Measurements from ENCODE around the gene ATP5F1A. TPM values are rescaled to one million over a fixed set of nuclear protein-coding genes. Genes with fewer than 3 reads are reported as not detected.

Gene ATP5F1A
- total and polyA plus RNA-seq, 9 donors: 467 to 597 (median 491) TPM

GRCh38 chr18:46084431-46084830 is 13.7 kb downstream of the ATP5F1A start:
- Histone ChIP-seq H3K27me3 (ENCODE audit: control insufficient read depth, insufficient read depth, low read length) (no peaks in the 10 kb centered on the region), H3K36me3 (ENCODE audit: control insufficient read depth, insufficient read depth, low read length) (peaks cover 72% of the 10 kb centered on the region), H3K27ac (ENCODE audit: low read length) (no peak overlapping the region), H3K9me3 (replicated peaks; ENCODE audit: control insufficient read depth, low read depth, low read length) (no peaks in the 10 kb centered on the region), H3K4me1 (ENCODE audit: control insufficient read depth, insufficient read depth, low read length) (no peaks in the 10 kb centered on the region), H3K4me3 (ENCODE audit: low read length) (no peak overlapping the region)
- DNase-seq: no peak
- no CpG with 5 or more reads among the region's 2 CpGs for WGBS (ENCODE audit: insufficient coverage)

GRCh38 chr18:46080156-46080555 is 17.9 kb downstream of the ATP5F1A start:
- no peak for DNase-seq
- Histone ChIP-seq H3K9me3 (replicated peaks; ENCODE audit: control insufficient read depth, low read depth, low read length) (no peaks in the 10 kb centered on the region), H3K27me3 (ENCODE audit: control insufficient read depth, insufficient read depth, low read length) (no peaks in the 10 kb centered on the region), H3K27ac (ENCODE audit: low read length) (no peak overlapping the region), H3K36me3 (ENCODE audit: control insufficient read depth, insufficient read depth, low read length) (peaks cover 41% of the 10 kb centered on the region), H3K4me1 (ENCODE audit: control insufficient read depth, insufficient read depth, low read length) (peaks cover 2% of the 10 kb centered on the region), H3K4me3 (ENCODE audit: low read length) (no peak overlapping the region)
- WGBS (ENCODE audit: insufficient coverage): no CpG with 5 or more reads among the region's 1 CpG

- Histone ChIP-seq H3K27ac (ENCODE audit: low read length) (no peak overlapping the region), H3K36me3 (ENCODE audit: control insufficient read depth, insufficient read depth, low read length) (peaks cover 36% of the 10 kb centered on the region), H3K9me3 (replicated peaks; ENCODE audit: control insufficient read depth, low read depth, low read length) (no peaks in the 10 kb centered on the region)
Observed at GRCh38 chr18:46079336-46079735, 18.8 kb downstream of the ATP5F1A start.

GRCh38 chr18:46073474-46074331 is 24.4 kb downstream of the ATP5F1A start:
- DNase-seq: peak; percentile 81

More at GRCh38 chr18:46079336-46079735, 18.8 kb downstream of the ATP5F1A start:
- H3K4me3 ChIP-seq (ENCODE audit: low read length): no peak overlapping the region
- DNase-seq: no peak
- H3K27me3 ChIP-seq (ENCODE audit: control insufficient read depth, insufficient read depth, low read length): no peaks in the 10 kb centered on the region
- peaks cover 2% of the 10 kb centered on the region for H3K4me1 ChIP-seq (ENCODE audit: control insufficient read depth, insufficient read depth, low read length)

GRCh38 chr18:46072959-46073358 is 25.1 kb downstream of the ATP5F1A start:
- peaks cover 3% of the 10 kb centered on the region for H3K36me3 ChIP-seq (ENCODE audit: control insufficient read depth, insufficient read depth, low read length)
- WGBS (ENCODE audit: insufficient coverage): 85% methylated on average over 3 of the region's 3 CpGs
- H3K27me3 ChIP-seq (ENCODE audit: control insufficient read depth, insufficient read depth, low read length): peaks cover 8% of the 10 kb centered on the region
- peaks cover 20% of the 10 kb centered on the region for H3K4me1 ChIP-seq (ENCODE audit: control insufficient read depth, insufficient read depth, low read length)
- H3K4me3 ChIP-seq (ENCODE audit: low read length): no peak overlapping the region
- H3K9me3 ChIP-seq (replicated peaks; ENCODE audit: control insufficient read depth, low read depth, low read length): no peaks in the 10 kb centered on the region
- H3K27ac ChIP-seq (ENCODE audit: low read length): no peak overlapping the region
- peak; percentile 14 for DNase-seq

More at GRCh38 chr18:46073474-46074331, 24.4 kb downstream of the ATP5F1A start:
- peaks cover 20% of the 10 kb centered on the region for H3K4me1 ChIP-seq (ENCODE audit: control insufficient read depth, insufficient read depth, low read length)
- no peak overlapping the region for H3K27ac ChIP-seq (ENCODE audit: low read length)
- 66% methylated on average over 2 of the region's 9 CpGs for whole genome bisulfite sequencing (ENCODE audit: insufficient coverage)
- H3K36me3 ChIP-seq (ENCODE audit: control insufficient read depth, insufficient read depth, low read length): peaks cover 3% of the 10 kb centered on the region
- H3K4me3 ChIP-seq (ENCODE audit: low read length): no peak overlapping the region
- no peaks in the 10 kb centered on the region for H3K9me3 ChIP-seq (replicated peaks; ENCODE audit: control insufficient read depth, low read depth, low read length)
- H3K27me3 ChIP-seq (ENCODE audit: control insufficient read depth, insufficient read depth, low read length): peaks cover 8% of the 10 kb centered on the region

GRCh38 chr18:46072376-46072867 is 25.7 kb downstream of the ATP5F1A start:
- peaks cover 8% of the 10 kb centered on the region for H3K27me3 ChIP-seq (ENCODE audit: control insufficient read depth, insufficient read depth, low read length)
- H3K27ac ChIP-seq (ENCODE audit: low read length): no peak overlapping the region
- DNase-seq: no peak
- H3K4me1 ChIP-seq (ENCODE audit: control insufficient read depth, insufficient read depth, low read length): peaks cover 18% of the 10 kb centered on the region
- no peaks in the 10 kb centered on the region for H3K36me3 ChIP-seq (ENCODE audit: control insufficient read depth, insufficient read depth, low read length)
- peak overlapping the region; percentile 60 for H3K4me3 ChIP-seq (ENCODE audit: low read length)
- WGBS (ENCODE audit: insufficient coverage): 4% methylated on average over 17 of the region's 25 CpGs
- no peaks in the 10 kb centered on the region for H3K9me3 ChIP-seq (replicated peaks; ENCODE audit: control insufficient read depth, low read depth, low read length)

GRCh38 chr18:46071653-46072375 is 26.3 kb downstream of the ATP5F1A start, which contains the start of gene PSTPIP2:
PSTPIP2 (minus strand) TSS chr18:46072260; CDS start chr18:46072188, 72 bp downstream.
- peak within 1 kb of the TSS; percentile 60 for H3K4me3 ChIP-seq (ENCODE audit: low read length)
- no peak within 1 kb of the TSS for H3K27ac ChIP-seq (ENCODE audit: low read length)
- H3K9me3 ChIP-seq (replicated peaks; ENCODE audit: control insufficient read depth, low read depth, low read length): no peaks in the 10 kb centered on the region
- DNase-seq: peak; percentile 78
- WGBS (ENCODE audit: insufficient coverage): under 1% methylated on average over 71 of the region's 75 CpGs
- H3K27me3 ChIP-seq (ENCODE audit: control insufficient read depth, insufficient read depth, low read length): peaks cover 8% of the 10 kb centered on the region
- peaks cover 17% of the 10 kb centered on the region for H3K4me1 ChIP-seq (ENCODE audit: control insufficient read depth, insufficient read depth, low read length)
- no peaks in the 10 kb centered on the region for H3K36me3 ChIP-seq (ENCODE audit: control insufficient read depth, insufficient read depth, low read length)

- peaks cover 17% of the 10 kb centered on the region for H3K4me1 ChIP-seq (ENCODE audit: control insufficient read depth, insufficient read depth, low read length)
- peak; percentile 25 for DNase-seq
- 39% methylated on average over 9 of the region's 13 CpGs for WGBS (ENCODE audit: insufficient coverage)
- H3K27ac ChIP-seq (ENCODE audit: low read length): no peak overlapping the region
- peaks cover 8% of the 10 kb centered on the region for H3K27me3 ChIP-seq (ENCODE audit: control insufficient read depth, insufficient read depth, low read length)
- H3K9me3 ChIP-seq (replicated peaks; ENCODE audit: control insufficient read depth, low read depth, low read length): no peaks in the 10 kb centered on the region
- no peaks in the 10 kb centered on the region for H3K36me3 ChIP-seq (ENCODE audit: control insufficient read depth, insufficient read depth, low read length)
- peak overlapping the region; percentile 60 for H3K4me3 ChIP-seq (ENCODE audit: low read length)
Observed at GRCh38 chr18:46070815-46071652, 27.1 kb downstream of the ATP5F1A start.

- Histone ChIP-seq H3K4me3 (ENCODE audit: low read length) (no peak overlapping the region), H3K27ac (ENCODE audit: low read length) (no peak overlapping the region), H3K27me3 (ENCODE audit: control insufficient read depth, insufficient read depth, low read length) (peaks cover 8% of the 10 kb centered on the region), H3K36me3 (ENCODE audit: control insufficient read depth, insufficient read depth, low read length) (no peaks in the 10 kb centered on the region), H3K9me3 (replicated peaks; ENCODE audit: control insufficient read depth, low read depth, low read length) (no peaks in the 10 kb centered on the region), H3K4me1 (ENCODE audit: control insufficient read depth, insufficient read depth, low read length) (peaks cover 17% of the 10 kb centered on the region)
- WGBS (ENCODE audit: insufficient coverage): no CpG with 5 or more reads among the region's 6 CpGs
- no peak for DNase-seq
Observed at GRCh38 chr18:46070232-46070631, 27.9 kb downstream of the ATP5F1A start.
